GM18867 (cell line): ENCODE measurements around the gene MT1F.
A peak's percentile ranks its signal among the peaks of the same experiment; 100 is the strongest.
"Not testable (repeated sequence)": the region's sequence is repeated elsewhere in the genome, so short reads cannot be mapped to it uniquely, and the experiment has no call there.

Source experiments
- ATAC-seq: cut with Tn5 transposase; IDR thresholded peaks from one replicate; pipeline ENCODE4 v1.9.1; 2021; ENCODE audit warnings: mild to moderate bottlenecking, moderate library complexity; ENCODE audit not compliant: unreplicated experiment

MT1F gene

GRCh38 chr16:56641166-56641565, 16.6 kb upstream of the MT1F start:
- no peak for ATAC-seq

GRCh38 chr16:56643080-56643778, 14.5 kb upstream of the MT1F start:
- peak; percentile 95 for ATAC-seq

GRCh38 chr16:56643833-56644232, 13.9 kb upstream of the MT1F start:
- no peak for ATAC-seq

GRCh38 chr16:56645311-56645710, 12.4 kb upstream of the MT1F start:
- no peak for ATAC-seq

- no peak for ATAC-seq
These were observed 11.9 kb upstream of the MT1F start for GRCh38 chr16:56645838-56646237.

GRCh38 chr16:56647641-56648431, 9.9 kb upstream of the MT1F start:
- ATAC-seq, result no peak

GRCh38 chr16:56649271-56649670, 8.5 kb upstream of the MT1F start:
- no peak for ATAC-seq

- ATAC-seq, result no peak
These were observed 7.9 kb upstream of the MT1F start for GRCh38 chr16:56649820-56650219.

- no peak for ATAC-seq
These were observed 6.2 kb upstream of the MT1F start, which contains the start of gene MT1B for GRCh38 chr16:56651586-56651985. Gene MT1B, plus strand, starts transcription at chr16:56651886. Its CDS starts 68 bp downstream, at chr16:56651954.

GRCh38 chr16:56652600-56652999, 5.2 kb upstream of the MT1F start:
- ATAC-seq, result no peak

- no peak for ATAC-seq
These were observed 4.5 kb upstream of the MT1F start for GRCh38 chr16:56653218-56653617.

GRCh38 chr16:56658327-56658875, 642 bp downstream of the MT1F start:
- ATAC-seq, result no peak

- no peak for ATAC-seq
These were observed 4.9 kb downstream of the MT1F start for GRCh38 chr16:56662357-56663354.

- ATAC-seq, result no peak
These were observed 6.7 kb downstream of the MT1F start for GRCh38 chr16:56664506-56664905.

GRCh38 chr16:56665286-56666261, 7.8 kb downstream of the MT1F start:
- not testable (repeated sequence) for ATAC-seq

- no peak for ATAC-seq
These were observed 10.1 kb downstream of the MT1F start, which contains the start of gene MT1G for GRCh38 chr16:56667581-56668571. Gene MT1G, minus strand, starts transcription at chr16:56668065. Its CDS starts 72 bp downstream, at chr16:56667993.

GRCh38 chr16:56669005-56669839, 11.5 kb downstream of the MT1F start, which contains the start of gene MT1H:
Gene MT1H, plus strand, starts transcription at chr16:56669814. Its CDS starts 71 bp downstream, at chr16:56669885.
- no peak for ATAC-seq
